HG02938 (cell line): Measurements from ENCODE around the gene WDR62.

Experiments used
- ATAC-seq: cut with Tn5 transposase; IDR thresholded peaks from one replicate; pipeline ENCODE4 v1.9.1; 2021; ENCODE audit warnings: mild to moderate bottlenecking, moderate library complexity; ENCODE audit not compliant: unreplicated experiment

WDR62 gene

DNA sequence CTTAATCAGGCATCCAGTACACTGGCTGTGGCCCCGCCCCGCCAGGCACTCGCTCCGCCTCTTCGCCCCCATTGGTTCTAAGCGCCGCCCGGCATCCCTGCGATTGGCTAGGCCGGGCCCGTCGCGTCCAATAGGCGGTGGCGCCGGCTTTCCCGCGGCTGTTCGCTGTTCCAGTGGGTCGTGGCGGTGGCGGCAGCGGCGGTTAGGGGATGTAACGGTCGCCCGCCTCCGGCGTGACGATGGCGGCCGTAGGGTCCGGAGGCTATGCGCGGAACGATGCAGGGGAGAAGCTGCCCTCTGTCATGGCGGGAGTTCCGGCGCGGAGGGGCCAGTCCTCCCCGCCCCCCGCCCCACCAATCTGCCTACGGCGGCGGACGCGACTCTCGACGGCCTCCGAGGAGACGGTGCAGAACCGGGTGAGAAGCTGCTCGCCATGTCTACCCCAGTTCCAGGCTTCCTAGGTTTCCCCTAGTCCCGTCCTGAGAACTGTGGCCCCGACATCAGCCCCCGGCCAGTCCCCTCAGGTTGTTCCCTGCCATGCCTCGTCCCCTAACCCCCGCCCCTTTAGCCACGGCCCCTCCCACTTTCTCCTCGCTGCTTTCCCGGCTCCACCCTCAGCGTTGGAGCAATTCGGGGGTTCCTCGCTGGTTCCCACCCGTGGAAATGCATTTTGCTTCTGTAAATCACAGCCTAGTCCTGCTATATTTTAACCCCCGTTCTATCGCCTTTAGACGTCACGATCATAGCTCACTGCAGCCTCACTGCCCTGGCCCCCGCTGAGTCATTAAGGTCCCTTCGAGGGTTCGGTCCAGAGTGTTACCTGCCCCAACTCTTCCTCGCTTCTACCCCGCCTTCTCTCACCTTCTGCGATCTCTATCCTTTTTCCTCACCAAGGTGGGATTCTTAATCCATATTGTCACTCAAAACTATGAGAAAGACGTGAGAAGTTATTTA lies at the start of gene WDR62:
WDR62 (plus strand) TSS at position 165 of the 954 bp plus-strand sequence; CDS start at position 240, 75 bp downstream.
- ATAC-seq = peak; percentile 60

DNA sequence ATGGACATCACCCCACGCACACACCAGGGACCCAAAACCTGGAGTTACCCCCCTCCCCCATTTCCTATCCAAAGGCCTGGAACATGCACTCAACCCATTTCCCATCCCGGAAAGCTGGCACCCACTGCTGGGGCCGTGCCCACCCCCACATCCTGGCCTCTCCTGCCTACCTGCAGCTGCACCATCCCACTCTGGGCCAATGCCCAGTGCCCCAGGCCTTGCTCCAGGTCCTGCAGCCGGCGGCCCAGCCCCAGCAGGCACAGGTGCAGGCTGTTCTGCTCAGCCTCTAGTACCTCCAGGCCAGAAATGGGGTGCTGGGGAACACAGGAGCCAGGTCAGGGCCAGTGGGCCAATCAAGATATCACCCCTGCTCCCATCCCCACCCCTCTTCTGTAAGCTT lies 47.7 kb upstream of the WDR62 start:
- no peak for ATAC-seq

DNA sequence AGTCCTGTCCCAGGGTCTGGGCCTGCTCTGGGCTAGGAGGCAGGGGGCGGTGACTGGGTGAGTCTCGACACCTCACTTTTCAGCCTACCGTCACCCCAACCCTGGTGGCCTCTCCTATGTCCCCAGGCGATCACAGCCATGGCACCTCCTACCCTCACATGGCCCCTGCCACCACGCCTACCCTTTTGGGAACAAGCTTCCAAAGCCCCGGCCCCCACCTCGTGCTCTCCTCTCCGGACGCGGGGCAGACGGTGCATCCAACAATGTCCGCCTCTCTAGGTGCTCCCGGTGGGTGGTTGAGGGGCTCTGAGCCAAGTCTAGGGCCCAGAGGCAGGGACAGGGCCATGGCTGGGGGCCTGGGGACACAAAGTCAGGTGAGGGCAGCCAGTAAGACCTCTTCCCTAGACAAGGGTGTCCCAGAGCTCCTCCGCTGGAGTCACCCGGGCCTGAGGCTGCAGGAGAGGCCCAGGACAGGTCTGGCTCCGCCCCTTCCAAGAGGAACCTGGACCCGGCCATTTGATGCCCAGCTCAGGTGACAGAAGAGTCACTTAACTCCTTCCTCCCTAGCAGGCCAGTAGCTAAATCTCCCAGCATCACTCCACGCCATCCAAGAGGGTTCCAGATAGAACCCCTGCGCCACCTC lies 46.2 kb upstream of the WDR62 start, which contains the start of gene SYNE4:
SYNE4 (minus strand) TSS at position 478 of the 643 bp plus-strand sequence; CDS start at position 346, 132 bp downstream.
- no peak for ATAC-seq

DNA sequence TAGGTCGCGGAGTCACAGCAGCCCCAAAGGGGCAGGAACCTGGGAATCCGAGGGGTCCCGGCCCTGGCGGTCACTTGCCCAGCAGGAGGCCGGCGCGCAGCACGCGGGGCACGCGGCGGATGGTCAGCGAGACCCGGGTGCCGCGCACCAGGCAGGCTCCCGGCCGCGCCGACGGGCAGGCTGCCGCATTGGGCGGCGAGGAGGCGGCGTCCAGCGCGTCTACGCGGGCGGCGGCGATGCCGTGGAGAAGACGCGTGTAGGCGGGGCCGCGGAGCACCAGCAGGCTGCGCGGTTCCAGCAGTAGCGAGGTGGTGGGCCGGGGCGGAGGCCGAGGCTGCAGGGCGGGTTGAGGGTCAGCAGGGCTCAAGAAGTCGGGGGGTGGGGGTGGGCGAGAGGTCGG lies 45.5 kb upstream of the WDR62 start:
- no peak for ATAC-seq

DNA sequence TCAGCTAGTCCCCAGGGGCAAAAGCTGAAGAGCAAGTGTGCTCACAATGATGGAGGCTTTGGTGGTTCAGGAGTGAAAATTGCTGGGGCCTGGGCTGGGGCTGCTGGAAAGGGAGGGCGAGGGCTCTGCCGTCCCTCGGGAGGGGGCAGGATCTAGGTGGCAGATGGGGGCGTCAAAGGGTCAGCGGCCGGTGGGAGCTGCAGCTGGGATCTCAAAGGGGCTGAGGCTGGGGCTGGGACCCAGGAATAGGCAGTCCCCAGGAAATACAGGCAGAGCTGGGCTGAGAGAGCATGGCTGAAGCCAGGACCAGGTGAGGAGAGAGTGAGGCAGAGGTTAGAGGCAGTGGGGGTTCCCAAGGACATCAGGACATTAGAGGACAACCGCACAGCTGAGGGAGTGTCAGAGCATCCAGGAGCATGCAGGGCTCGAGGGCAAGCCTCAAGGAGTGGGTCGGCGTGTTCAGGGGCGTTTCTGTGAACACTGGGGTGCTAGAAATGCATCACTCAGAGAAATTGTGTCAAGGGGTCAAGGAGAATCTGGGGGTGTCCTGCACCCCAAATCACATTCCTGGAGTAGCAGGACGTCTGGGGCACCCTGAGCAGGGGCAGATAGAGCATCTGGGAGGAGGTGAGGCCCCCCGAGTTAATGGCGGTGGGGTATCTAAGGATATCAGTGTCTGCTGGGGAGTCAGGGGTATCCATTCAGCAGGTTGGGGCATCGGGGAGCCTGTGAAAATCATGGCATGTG lies 44.9 kb upstream of the WDR62 start:
- no peak for ATAC-seq

DNA sequence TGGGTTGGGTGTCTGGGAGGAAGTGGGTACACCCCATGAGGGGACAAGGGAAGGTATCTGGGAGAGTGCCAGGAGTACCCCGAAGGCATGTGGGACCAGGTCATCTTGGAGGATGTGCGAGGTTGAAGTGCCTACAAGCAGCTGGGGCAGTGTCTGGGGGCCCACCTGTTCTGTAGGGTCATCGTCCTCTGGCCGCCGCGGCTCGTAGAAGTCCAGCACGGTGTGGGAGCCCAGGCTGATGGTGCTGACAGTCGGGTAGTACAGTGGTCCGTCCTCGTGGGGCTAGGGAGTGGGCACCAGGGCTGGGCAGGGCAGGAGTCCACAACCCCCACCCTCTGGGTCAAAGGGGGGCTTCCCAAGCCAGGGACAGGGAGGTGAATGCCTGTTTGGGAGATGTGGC lies 44.3 kb upstream of the WDR62 start:
- no peak for ATAC-seq

DNA sequence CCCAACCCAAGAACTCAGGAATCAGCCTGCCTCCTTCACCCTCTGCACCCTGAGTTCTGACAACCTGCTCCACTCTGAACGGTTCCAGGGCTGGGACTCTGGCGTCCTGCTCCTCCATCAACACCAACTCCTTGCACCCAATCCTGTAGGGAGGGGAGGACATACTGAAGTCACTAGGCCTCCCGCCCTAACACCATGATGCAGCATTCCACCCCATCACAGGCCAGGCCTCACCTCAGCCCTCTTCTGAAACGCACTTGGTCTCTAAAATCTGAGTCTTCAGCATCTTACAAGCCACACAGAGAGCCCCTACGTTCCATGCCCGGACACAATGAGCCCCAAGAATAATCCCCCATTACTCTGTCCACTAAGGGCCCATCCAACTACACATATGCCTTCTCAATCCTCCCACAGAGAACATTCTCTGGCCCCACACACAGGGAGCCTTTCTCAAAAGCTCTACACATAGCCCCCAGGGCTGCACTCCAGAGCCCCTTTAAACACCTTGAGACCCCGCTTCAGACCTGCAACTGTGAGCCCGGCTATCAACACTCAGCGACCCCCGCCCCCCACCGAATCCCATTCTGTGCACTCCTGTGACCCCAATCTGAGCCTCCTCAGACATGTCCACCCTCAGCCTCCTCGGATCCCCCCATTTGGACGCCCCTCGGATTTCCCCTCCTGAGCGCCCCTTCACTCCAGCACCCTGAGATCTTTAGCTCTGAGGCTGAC lies 41.3 kb upstream of the WDR62 start:
- no peak for ATAC-seq

DNA sequence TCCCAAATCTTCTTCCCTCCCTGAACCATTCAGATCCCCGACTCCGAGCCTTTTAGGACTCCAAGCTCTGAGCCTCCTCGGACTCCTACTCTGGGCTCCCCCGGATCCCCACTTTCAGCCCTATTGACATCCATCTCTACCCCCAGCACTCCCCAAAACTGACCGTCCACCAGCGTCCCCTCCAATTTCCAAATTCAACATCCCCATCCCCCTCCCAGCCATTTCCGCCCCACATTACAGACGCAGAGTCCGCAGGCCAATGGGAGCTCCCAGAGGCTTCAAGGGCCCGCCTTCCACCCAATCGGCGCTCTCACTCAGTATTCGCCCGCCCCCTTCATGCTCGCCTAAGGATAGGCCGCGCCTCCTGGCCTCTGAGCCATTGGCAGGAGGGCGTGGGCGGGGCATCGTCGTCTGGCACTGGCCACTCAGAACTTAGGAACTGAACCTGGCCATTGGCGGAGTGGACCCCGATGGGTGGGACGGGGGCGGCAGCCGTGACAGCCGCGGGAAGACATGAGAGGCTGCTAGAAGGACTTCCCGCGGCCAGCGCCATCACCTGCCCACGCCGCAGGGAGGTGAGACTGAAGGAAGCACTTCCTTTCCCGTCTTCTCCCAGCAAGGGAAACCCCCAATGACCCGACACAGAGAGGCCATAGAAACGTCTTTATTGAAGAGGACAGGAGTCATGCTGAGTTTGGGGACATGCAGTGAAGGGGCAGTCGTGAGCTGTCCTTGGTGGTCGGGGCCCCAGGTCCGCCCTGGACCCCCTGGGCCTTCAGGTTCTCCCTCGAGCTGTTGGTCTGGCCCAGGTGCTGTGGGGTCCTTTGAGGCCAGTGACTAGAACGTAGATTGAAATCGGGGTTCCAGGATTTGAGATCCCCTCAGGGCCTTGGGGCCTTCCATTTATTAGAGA lies 40.4 kb upstream of the WDR62 start, which contains the start of gene ALKBH6:
ALKBH6 (minus strand) TSS at position 202 of the 913 bp plus-strand sequence. CDS start 816 bp downstream, outside the sequence.
- ATAC-seq = peak; percentile 97

DNA sequence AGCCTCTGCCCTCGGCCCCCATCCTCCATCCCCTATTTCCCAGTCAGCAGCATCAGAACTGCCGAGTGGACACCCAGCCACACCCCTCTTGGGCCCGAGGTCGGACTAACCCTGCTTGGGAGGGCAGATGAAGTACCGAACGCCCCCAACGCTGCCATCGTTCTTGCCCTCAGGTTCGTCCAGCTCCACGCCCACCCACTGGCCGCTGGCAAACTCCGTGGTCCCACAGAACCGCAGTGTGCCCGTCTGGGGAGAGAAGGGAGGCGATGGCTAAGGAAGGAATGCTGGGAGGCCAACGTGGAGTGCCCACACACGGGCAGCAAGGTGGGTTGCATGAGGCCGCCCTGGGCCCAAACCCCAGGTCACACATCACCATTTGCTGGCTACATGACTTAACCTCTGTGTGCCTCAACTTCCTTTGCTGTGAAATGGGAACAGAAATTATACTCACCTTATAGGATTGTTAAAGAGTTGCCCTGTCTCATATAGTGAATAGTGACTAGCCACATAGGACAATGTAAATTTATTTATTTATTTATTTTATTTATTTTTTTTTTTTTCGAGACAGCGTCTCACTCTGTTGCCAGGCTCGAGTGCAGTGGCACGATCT lies 35.5 kb upstream of the WDR62 start:
- ATAC-seq = no peak

DNA sequence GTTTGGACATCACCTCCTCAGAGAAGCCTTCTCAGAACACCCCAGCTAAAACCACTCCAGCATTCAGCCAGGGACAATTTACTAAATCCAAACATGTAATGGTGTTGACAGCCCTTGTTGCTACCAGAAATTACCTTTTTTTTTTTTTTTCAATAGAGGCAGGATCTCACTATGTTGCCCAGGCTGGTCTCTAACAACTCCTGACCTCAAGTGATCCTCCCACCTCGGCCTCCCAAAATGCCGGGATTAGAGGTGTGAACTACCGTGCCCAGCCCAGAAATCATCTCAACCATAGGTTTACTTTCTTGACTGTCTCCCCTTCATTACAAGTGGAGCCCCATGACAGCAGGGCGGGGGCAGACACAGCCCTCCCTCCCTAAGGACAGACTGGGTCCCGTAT lies 31.3 kb upstream of the WDR62 start:
- ATAC-seq = no peak

DNA sequence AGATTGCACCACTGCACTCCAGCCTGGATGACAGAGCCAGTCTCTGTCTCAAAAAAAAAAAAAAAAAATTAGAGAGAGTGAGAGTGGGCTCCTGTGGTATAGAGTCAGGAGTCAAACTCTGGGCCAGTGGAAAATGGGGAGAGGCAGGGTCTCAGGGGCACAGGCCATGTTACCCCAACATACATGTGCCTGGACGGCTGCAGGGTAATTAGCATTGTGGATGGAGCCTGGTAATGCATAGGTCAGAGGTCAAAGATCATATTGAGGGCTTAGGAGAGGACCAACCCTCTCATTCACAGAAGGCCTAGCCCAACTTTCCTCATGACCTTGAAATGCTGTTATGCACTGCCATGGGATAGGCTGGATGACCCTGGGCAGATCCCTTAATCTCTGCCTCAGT lies 29.2 kb upstream of the WDR62 start:
- ATAC-seq = no peak

DNA sequence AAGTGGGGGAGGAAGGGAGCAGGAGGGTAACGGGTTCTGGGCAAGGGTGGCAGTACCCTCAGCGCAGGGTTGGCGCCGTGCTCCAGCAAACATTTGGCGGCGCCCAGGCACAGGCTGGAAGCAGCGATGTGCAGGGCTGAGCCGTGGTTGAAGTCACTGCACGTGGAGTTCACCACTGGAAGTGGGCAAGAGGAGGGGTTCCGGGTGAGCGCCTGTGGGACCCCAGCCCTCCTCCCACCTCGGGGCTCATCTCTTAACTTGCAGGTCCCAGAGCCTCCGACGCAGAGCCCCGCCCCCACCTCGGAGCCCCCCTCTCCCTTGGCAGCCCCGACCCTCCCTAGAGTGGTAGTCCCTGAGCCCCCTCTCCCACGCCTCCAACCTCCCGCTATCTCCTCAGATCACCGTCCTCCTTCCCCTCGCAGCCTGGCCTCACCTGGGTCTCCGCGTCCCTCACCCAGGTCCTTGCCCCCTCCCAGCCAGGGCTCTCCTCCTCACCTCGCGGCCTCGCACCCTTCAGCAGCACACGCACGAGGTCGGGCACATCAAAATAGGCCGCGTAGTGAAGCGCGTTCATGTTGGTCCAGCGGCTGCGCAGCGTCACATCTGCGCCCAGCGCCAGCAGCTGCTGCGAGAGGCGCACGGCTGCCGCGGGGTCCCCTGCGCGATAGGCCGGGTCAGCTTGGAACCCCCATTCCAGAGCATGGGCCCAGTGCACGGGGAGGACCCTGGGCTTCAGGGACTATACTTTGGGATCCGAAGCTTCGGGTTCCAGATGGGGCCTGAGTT lies 28.4 kb upstream of the WDR62 start:
- no peak for ATAC-seq

DNA sequence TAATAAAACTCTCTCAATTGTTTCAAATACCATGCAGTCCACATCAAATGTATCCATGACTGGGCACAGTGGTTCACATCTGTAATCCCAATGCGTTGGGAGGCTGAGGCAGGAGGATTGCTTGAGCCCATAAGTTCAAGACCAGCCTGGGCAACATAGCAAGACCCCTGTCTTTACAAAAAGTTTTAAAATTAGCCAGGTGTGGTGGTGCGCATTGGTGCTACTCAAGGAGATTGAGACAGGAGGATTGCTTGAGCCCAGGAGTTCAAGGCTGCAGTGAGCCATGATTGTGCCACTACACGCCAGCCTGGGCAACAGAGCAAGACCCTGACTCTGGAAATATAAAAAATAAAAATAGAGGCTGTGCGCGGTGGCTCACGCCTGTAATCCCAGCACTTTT lies 27.0 kb upstream of the WDR62 start:
- no peak for ATAC-seq

DNA sequence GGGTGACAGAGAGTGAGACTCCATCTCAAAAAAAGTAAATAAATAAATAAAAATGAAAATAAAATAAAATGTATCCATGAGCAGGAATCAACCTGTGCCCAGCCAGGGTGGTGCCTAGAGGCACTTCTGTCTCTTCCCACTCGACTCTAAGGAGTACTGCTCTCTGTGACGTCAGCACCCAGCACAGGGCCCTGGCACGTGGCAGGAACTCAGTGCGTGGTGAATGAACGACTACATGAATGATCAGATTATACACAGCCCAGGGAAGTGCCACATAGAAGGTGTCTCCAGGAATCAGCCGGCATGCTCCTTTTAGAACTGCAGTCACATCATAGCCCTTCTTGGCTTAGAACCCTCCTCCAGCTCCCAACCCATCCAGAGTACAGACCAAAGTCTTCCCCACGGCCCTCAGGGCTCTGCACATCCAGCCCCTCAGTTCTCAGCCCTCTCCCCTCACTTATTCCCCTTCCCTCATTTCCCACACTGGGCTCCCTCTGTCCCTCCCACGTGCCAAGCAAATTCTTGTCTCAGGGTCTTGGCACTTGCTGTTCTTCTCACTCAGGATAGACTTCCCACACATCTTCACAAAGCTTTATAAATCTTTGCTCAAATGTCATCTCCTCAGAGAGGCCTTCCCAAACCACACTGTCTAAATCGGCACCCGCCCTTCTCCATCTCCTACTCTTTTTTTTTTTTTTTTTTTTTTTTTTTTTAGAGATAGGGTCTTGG lies 26.2 kb upstream of the WDR62 start:
- no peak for ATAC-seq

DNA sequence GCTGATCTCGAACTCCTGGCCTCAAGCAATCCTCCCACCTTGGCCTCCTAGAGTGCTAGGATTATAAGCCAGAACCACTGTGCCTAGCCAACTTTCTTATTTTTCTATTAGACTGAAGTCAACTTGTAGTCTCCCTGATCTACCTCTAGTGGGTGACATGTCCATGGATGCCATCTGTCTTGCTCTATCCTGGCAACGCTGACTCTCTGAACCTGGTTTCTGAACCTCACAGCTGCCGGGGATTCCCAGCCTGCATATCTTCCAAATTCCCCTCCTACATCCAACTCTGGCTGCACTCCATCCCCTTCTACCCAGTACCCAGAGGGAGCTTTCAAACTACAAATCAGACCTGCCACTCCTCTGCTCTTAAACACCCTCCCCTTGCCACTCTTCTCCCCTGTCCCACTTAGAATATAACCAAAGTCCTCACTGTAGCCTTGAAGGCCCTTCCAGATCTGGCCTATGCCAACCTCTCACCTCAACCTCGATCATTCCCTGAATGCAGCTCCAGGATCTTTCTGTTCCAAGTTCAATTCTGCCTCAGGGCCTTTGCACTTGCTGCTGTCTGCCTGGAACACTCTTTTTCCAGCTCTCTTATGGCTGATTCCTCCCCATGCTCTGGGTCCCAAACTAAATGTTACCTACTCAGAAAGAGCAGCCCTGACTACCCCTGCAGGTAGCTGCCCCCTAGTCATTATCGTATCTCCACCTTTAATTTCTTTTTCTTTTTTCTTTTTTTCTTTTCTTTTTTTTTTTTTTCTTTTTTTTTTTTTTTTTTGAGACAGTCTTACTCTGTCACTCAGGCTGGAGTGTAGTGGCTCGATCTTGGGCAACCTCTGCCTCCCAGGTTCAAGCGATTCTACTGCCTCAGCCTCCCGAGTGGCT lies 24.2 kb upstream of the WDR62 start:
- ATAC-seq = no peak

DNA sequence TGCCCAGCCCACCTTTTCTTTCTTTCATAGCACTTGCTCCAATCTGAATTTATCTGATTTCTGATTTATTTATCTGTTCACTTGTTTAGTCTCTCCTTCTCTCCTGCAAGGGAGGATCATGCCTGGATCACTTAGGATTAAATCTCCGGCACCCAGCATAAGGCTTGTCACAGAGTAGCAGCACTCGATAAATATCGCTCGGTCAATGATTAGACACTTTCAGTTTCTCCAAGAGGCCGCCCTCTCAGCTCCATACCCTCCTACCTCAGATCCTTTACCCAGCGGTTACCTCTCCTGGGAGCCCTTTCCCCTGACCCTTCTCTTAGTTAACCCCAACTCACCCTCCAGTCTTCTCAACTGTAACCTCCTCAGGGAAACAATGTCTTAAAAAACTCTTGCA lies 23.4 kb upstream of the WDR62 start:
- ATAC-seq = no peak
